ENCODE results near the gene TINAGL1. TPM values are rescaled to one million over a fixed set of nuclear protein-coding genes. Genes with fewer than 3 reads are reported as not detected.

The TINAGL1 gene
- total and polyA plus RNA-seq, 9 donors = 27.1 to 57.3 (median 31.4) TPM

GRCh38 chr1:31535561-31535960, 40.8 kb upstream of the TINAGL1 start:
- 94 to 97% (median 95%) methylated on average over 7 of the region's 7 CpGs for WGBS, 3 donors

DNA sequence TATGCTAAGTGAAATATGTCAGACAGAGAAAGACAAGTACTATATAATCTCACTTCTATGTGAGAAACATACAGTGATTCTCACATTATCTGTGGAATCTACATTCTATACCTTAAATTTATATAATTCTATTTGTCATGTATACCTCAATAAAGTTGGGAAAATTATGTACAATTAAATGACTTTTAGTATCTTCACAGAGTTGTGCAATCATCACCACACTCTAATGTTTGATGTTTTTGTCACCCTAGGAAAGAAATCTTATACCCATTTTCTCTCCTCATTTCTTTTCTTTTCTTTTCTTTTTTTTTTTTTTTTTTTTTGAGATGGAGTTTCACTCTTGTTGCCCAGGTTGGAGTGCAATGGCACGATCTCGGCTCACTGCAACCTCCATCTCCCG, 37.0 kb upstream of the TINAGL1 start:
- intact Hi-C loops (cut with DNase I) = no loop called here
- H3K27ac ChIP-seq = no peak overlapping the region
- DNase-seq = no peak
- H3K27me3 ChIP-seq = no peaks in the 10 kb centered on the region
- H3K36me3 ChIP-seq = no peaks in the 10 kb centered on the region
- TF ChIP-seq POLR2A (IDR thresholded peaks at IDR 0.05) (no peak), EP300 (IDR thresholded peaks at IDR 0.05) (no peak)
- TF ChIP-seq, protein P1, sequence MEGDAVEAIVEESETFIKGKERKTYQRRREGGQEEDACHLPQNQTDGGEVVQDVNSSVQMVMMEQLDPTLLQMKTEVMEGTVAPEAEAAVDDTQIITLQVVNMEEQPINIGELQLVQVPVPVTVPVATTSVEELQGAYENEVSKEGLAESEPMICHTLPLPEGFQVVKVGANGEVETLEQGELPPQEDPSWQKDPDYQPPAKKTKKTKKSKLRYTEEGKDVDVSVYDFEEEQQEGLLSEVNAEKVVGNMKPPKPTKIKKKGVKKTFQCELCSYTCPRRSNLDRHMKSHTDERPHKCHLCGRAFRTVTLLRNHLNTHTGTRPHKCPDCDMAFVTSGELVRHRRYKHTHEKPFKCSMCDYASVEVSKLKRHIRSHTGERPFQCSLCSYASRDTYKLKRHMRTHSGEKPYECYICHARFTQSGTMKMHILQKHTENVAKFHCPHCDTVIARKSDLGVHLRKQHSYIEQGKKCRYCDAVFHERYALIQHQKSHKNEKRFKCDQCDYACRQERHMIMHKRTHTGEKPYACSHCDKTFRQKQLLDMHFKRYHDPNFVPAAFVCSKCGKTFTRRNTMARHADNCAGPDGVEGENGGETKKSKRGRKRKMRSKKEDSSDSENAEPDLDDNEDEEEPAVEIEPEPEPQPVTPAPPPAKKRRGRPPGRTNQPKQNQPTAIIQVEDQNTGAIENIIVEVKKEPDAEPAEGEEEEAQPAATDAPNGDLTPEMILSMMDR (IDR thresholded peaks at IDR 0.05) = no peak
- H3K4me3 ChIP-seq = no peak overlapping the region
- H3K4me1 ChIP-seq (ENCODE audit: insufficient read depth) = peaks cover 2% of the 10 kb centered on the region
- no peaks in the 10 kb centered on the region for H3K9me3 ChIP-seq
- 79 to 92% (median 91%) methylated on average over 3 of the region's 3 CpGs for WGBS, 3 donors

More at GRCh38 chr1:31535561-31535960, 40.8 kb upstream of the TINAGL1 start:
- H3K36me3 ChIP-seq = no peaks in the 10 kb centered on the region
- intact Hi-C loops (cut with DNase I) = no loop called here
- no peaks in the 10 kb centered on the region for H3K27me3 ChIP-seq
- H3K4me1 ChIP-seq (ENCODE audit: insufficient read depth) = peaks cover 5% of the 10 kb centered on the region
- H3K9me3 ChIP-seq = no peaks in the 10 kb centered on the region
- no peak for DNase-seq
- H3K4me3 ChIP-seq = no peak overlapping the region
- no peak for TF ChIP-seq EP300 (IDR thresholded peaks at IDR 0.05)
- TF ChIP-seq, protein P1 (IDR thresholded peaks at IDR 0.05) = no peak
- TF ChIP-seq POLR2A (IDR thresholded peaks at IDR 0.05) = no peak
- H3K27ac ChIP-seq = no peak overlapping the region

DNA sequence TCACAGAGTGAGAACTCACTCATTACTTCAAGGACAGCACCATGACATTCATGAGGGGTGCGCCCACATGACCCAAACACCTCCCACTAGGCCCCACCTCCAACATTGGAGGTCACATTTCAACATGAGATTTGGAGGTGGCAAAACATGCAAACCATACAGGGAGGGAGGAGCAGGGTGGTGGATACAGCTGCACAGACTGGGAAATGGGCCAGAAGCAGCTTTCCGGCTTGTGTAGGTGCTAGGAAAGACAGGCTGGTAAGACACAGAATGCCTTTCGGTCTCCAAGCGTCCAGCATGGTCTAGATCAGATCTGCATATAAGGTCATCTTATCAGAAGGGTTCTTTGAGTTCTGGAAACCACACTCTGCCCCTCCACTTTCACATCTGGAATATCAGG, 35.1 kb upstream of the TINAGL1 start:
- Histone ChIP-seq H3K27me3 (no peaks in the 10 kb centered on the region), H3K4me3 (no peak overlapping the region), H3K4me1 (ENCODE audit: insufficient read depth) (no peaks in the 10 kb centered on the region), H3K9me3 (no peaks in the 10 kb centered on the region), H3K36me3 (no peaks in the 10 kb centered on the region), H3K27ac (no peak overlapping the region)
- TF ChIP-seq, protein P1 (IDR thresholded peaks at IDR 0.05) = no peak
- no peak for TF ChIP-seq EP300 (IDR thresholded peaks at IDR 0.05)
- no peak for TF ChIP-seq POLR2A (IDR thresholded peaks at IDR 0.05)
- 64 to 83% (median 64%) methylated on average over 4 of the region's 4 CpGs for WGBS, 3 donors
- no peak for DNase-seq
- intact Hi-C loops (cut with DNase I) = loop anchor here in 1 of 4 donors (10.0 kb wide), 2 partner anchors 136 to 356 kb away; no protein-coding TSS in a partner anchor

DNA sequence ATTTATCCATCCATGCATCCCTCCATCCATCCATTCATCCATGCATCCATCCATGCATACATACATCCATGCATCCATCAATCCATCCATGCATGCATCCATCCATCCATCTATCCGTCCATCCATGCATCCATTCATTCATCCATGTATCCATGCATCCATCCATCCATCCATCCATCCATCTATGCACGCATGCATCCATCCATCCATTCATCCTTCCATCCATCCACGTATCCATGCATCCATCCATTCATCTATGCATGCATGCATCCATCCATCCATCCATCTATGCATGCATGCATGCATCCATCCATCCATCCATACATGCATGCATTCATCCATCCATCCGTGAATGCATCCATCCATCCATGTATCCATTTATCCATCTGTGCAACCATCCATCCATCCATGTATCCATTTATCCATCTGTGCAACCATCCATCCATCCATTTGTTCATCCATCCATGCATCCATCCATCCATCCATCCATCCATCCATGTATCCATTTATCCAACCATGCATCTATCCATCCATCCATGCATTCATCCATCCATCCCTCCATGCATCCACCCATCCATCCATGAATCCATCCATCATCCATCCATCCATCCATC, 30.3 kb upstream of the TINAGL1 start:
- no peaks in the 10 kb centered on the region for H3K36me3 ChIP-seq
- H3K9me3 ChIP-seq = no peaks in the 10 kb centered on the region
- no peak for DNase-seq
- H3K27me3 ChIP-seq = no peaks in the 10 kb centered on the region
- WGBS, 3 donors = 87 to 93% (median 92%) methylated on average over 4 of the region's 4 CpGs
- no peak overlapping the region for H3K27ac ChIP-seq
- intact Hi-C loops (cut with DNase I) = loop anchor here in 2 of 4 donors (5.0 to 10.0 kb wide), 3 partner anchors 124 to 361 kb away; no protein-coding TSS in a partner anchor
- TF ChIP-seq, protein P1 (IDR thresholded peaks at IDR 0.05) = no peak
- no peak for TF ChIP-seq EP300 (IDR thresholded peaks at IDR 0.05)
- TF ChIP-seq POLR2A (IDR thresholded peaks at IDR 0.05) = no peak
- peaks cover 5% of the 10 kb centered on the region for H3K4me1 ChIP-seq (ENCODE audit: insufficient read depth)
- H3K4me3 ChIP-seq = no peak overlapping the region

Measured in ovary (tissue), 9 donors.